ENCODE measurements around the gene RNU5B-1. TPM values are rescaled to one million over a fixed set of nuclear protein-coding genes. Genes with fewer than 3 reads are reported as not detected.

RNU5B-1 gene
- total and polyA plus RNA-seq, 9 of the 15 experiments (the other 6 are each of a cell fraction or from before 2014, with no cell fraction given), result 14.2 TPM; not detected in 8

DNA sequence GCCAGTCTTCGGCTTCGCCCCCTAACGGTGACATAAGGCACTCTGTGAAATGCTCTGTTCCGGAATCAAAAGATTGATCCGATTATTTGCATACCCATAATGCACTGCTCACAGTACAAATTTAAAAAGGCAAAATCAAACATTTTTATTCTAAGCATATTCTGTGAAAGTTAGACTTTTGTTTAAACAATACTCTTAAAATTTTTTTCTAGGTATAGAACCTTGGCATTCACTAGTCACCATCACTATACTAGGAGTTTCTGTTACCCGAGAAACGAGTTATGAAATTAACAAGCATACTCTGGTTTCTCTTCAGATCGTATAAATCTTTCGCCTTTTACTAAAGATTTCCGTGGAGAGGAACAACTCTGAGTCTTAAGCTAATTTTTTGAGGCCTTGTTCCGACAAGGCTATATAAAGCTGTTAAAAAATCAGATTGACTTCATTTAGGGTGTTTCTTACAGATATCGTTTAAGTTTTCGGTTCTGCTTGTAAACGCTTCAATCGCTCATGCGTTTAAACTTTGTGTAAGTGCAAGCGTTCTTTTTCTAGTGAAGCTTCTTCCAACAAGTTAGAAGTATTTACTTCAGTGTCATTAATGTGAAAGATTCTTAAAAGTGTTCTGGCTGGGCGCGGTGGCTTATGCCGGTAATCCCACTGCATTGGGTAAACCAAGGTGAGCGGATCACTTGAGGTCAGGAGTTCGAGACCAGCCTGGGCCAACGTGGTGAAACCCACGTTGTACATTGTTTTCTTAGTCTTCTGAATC lies at the start of gene RNU5B-1 (continued):
- TF ChIP-seq E4F1 (CRISPR knock-in tag; IDR thresholded peaks at IDR 0.05; ENCODE audit: borderline replicate concordance) (peak; percentile 90), MEIS2 (IDR thresholded peaks at IDR 0.05; ENCODE audit: partially characterized antibody) (peak; percentile 44), CBFB (CRISPR knock-in tag; IDR thresholded peaks at IDR 0.05) (no peak), GABPA (tag; conservative IDR thresholded peaks at IDR 0.05; ENCODE audit: low read depth) (peak; percentile 87), ZNF668 (CRISPR knock-in tag; IDR thresholded peaks at IDR 0.05) (peak; percentile 84; the same call in 1 of the 2 replicates), PCBP1 (IDR thresholded peaks at IDR 0.05; ENCODE audit: low read depth, low read length, poor library complexity, severe bottlenecking) (no peak), ERF (CRISPR knock-in tag; IDR thresholded peaks at IDR 0.05) (peak; percentile 98), ZKSCAN3 (CRISPR knock-in tag; IDR thresholded peaks at IDR 0.05) (no peak), KLF1 (tag; IDR thresholded peaks at IDR 0.05) (0 out of 2 replicates have a peak, but pooled peaks have one; percentile 22)
- TF ChIP-seq, protein P1, sequence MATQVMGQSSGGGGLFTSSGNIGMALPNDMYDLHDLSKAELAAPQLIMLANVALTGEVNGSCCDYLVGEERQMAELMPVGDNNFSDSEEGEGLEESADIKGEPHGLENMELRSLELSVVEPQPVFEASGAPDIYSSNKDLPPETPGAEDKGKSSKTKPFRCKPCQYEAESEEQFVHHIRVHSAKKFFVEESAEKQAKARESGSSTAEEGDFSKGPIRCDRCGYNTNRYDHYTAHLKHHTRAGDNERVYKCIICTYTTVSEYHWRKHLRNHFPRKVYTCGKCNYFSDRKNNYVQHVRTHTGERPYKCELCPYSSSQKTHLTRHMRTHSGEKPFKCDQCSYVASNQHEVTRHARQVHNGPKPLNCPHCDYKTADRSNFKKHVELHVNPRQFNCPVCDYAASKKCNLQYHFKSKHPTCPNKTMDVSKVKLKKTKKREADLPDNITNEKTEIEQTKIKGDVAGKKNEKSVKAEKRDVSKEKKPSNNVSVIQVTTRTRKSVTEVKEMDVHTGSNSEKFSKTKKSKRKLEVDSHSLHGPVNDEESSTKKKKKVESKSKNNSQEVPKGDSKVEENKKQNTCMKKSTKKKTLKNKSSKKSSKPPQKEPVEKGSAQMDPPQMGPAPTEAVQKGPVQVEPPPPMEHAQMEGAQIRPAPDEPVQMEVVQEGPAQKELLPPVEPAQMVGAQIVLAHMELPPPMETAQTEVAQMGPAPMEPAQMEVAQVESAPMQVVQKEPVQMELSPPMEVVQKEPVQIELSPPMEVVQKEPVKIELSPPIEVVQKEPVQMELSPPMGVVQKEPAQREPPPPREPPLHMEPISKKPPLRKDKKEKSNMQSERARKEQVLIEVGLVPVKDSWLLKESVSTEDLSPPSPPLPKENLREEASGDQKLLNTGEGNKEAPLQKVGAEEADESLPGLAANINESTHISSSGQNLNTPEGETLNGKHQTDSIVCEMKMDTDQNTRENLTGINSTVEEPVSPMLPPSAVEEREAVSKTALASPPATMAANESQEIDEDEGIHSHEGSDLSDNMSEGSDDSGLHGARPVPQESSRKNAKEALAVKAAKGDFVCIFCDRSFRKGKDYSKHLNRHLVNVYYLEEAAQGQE (IDR thresholded peaks at IDR 0.05; ENCODE audit: borderline replicate concordance), result 0 out of 2 replicates have a peak, but pooled peaks have one; percentile 9
- TF ChIP-seq, protein P1 (CRISPR knock-in tag; IDR thresholded peaks at IDR 0.05; ENCODE audit: low read depth), result peak; percentile 9; the same call in 1 of the 2 replicates
- TF ChIP-seq, protein P2, sequence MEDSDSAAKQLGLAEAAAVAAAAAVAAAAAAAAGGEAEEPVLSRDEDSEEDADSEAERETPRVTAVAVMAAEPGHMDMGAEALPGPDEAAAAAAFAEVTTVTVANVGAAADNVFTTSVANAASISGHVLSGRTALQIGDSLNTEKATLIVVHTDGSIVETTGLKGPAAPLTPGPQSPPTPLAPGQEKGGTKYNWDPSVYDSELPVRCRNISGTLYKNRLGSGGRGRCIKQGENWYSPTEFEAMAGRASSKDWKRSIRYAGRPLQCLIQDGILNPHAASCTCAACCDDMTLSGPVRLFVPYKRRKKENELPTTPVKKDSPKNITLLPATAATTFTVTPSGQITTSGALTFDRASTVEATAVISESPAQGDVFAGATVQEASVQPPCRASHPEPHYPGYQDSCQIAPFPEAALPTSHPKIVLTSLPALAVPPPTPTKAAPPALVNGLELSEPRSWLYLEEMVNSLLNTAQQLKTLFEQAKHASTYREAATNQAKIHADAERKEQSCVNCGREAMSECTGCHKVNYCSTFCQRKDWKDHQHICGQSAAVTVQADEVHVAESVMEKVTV (CRISPR knock-in tag; IDR thresholded peaks at IDR 0.05), result peak; percentile 73

Measured in K562 (cell line).